Adrenal gland (tissue), 12 donors: ENCODE results near the gene GREM2. TPM values are rescaled to one million over a fixed set of nuclear protein-coding genes. Genes with fewer than 3 reads are reported as not detected.

Experiments used
- DNase-seq, 7 donors: peaks; one replicate each; pipeline ENCODE4 v3.0.0-alpha.2; 2019 to 2020
- H3K27ac ChIP-seq, 5 donors: fragments of 200-600 bp; sonication (generic) in 4 of 5; 1 replicate in 3 of 5; 2 replicates in 2 of 5; pipeline versions ENCODE4 v1.5.1 to v1.8.0; 2016 to 2020; ENCODE audit warnings: mild to moderate bottlenecking in 1 of 5
- H3K27me3 ChIP-seq: fragments of 200-600 bp; 2 replicates; pipeline ENCODE4 v1.8.0; 2021
- H3K36me3 ChIP-seq, 2 donors: fragments of 200-600 bp; replicated peaks in 1 of 2; 1 replicate in 1 of 2; 2 replicates in 1 of 2; pipeline versions ENCODE4 v1.5.1 to v1.8.0; 2018 to 2022
- H3K4me1 ChIP-seq, 2 donors: fragments of 200-600 bp; replicated peaks in 1 of 2; 1 replicate in 1 of 2; 2 replicates in 1 of 2; pipeline versions ENCODE4 v1.5.1 to v1.8.0; 2018 to 2021
- H3K4me3 ChIP-seq, 4 donors: fragments of 200-600 bp; sonication (generic) in 3 of 4; one replicate each; pipeline ENCODE4 v1.5.1; 2016 to 2018
- H3K9me3 ChIP-seq, 3 donors: fragments of 200-600 bp; sonication (generic) in 1 of 3; replicated peaks in 1 of 3; 1 replicate in 2 of 3; 2 replicates in 1 of 3; pipeline versions ENCODE4 v1.5.1 to v1.8.0; 2016 to 2021
- CTCF ChIP-seq, 6 experiments: fragments of 450-650 bp in 4 of 6; fragments of 200-600 bp in 2 of 6; sonication (generic) in 1 of 6; IDR thresholded peaks; 1 replicate in 5 of 6; 2 replicates in 1 of 6; pipeline versions ENCODE4 v1.5.1 to v1.8.0; 2016 to 2021; ENCODE audit warnings: antibody characterized with exemption in 6 of 6, mild to moderate bottlenecking in 2 of 6, moderate library complexity in 1 of 6
- POLR2A ChIP-seq, 2 donors: fragments of 450-650 bp; IDR thresholded peaks; one replicate each; pipeline ENCODE4 v1.6.1; 2017; ENCODE audit warnings: antibody characterized with exemption in 2 of 2, mild to moderate bottlenecking in 2 of 2, moderate library complexity in 1 of 2
- WGBS, 4 donors: extraction: QIAGEN DNeasy Blood & Tissue Kit in 2 of 4; methylation state at CpG; one replicate each; pipeline versions ENCODE4 v1.1.5 to v1.1.7; 2013 to 2017; 5-methylcytosine and 5-hydroxymethylcytosine counted together
- intact Hi-C, 2 donors: fragments of 100-400 bp; cut with DNase I; formaldehyde crosslinking; loops; one replicate each; pipeline versions ENCODE4 v1.14.1 to v1.15.0; 2022 to 2023
- polyA plus RNA-seq, 3 donors: library from polyadenylated mRNA; stranded (reverse); fragments of 200-250 nt in 2 of 3; fragments of 350-450 nt in 1 of 3; fragmentation: Illumina TruSeq in 1 of 3; extraction: RNeasy Lipid Tissue Mini Kit (QIAGEN cat#74804) in 1 of 3; gene quantifications; one replicate each; pipeline ENCODE4 v1.2.3, GENCODE V29; 2013 to 2014
- total RNA-seq, 9 donors: library from RNA; depleted of rRNA in 4 of 9; stranded (reverse); fragments of >200 nt in 4 of 9; fragments of 120-200 nt in 1 of 9; fragmentation: NEBNext Ultra II Directional in 1 of 9; extraction: Animal tissue kit (Norgen Biotek cat#: 25700) in 1 of 9; gene quantifications; one replicate each; pipeline versions ENCODE4 v1.1.0 to v1.2.4, GENCODE V29; 2013 to 2023
- donor health status: healthy with polysubstance abuse.
- donor health status: Bipolar disorder and iron deficiency.
- donor health status: DM: yes; HTN: yes; CAD: no.
- donor health status: DM: no; HTN: no; CAD: no.
- donor health status: DM: no; HTN: no; CAD: no.
- donor health status: DM: yes; HTN: yes; CAD: no.

GREM2 gene
- total and polyA plus RNA-seq, 12 donors = 0.39 to 3.2 (median 0.68) TPM

GRCh38 chr1:240577095-240577494 lies 34.9 kb downstream of the GREM2 start:
- TF ChIP-seq POLR2A (IDR thresholded peaks at IDR 0.05) (no peak), CTCF (IDR thresholded peaks at IDR 0.05) (no peak)
- no peaks in the 10 kb centered on the region for H3K4me1 ChIP-seq
- intact Hi-C loops = no loop called here
- no peaks in the 10 kb centered on the region for H3K27me3 ChIP-seq
- H3K36me3 ChIP-seq = no peaks in the 10 kb centered on the region
- WGBS, 4 donors = 83 to 86% (median 84%) methylated on average over 5 of the region's 5 CpGs
- no peaks in the 10 kb centered on the region for H3K9me3 ChIP-seq
- H3K27ac ChIP-seq = no peak overlapping the region
- no peak overlapping the region for H3K4me3 ChIP-seq
- DNase-seq = no peak

- Histone ChIP-seq H3K4me1 (no peaks in the 10 kb centered on the region), H3K9me3 (no peaks in the 10 kb centered on the region), H3K36me3 (no peaks in the 10 kb centered on the region), H3K27ac (peak overlapping the region in 2 of 5 donors; percentile 2 to 12), H3K27me3 (no peaks in the 10 kb centered on the region), H3K4me3 (peak overlapping the region in 1 of 4 donors; percentile 45)
- intact Hi-C loops = no loop called here
- DNase-seq = peak in 1 of 7 donors; percentile 4
- TF ChIP-seq POLR2A (IDR thresholded peaks at IDR 0.05) (no peak), CTCF (IDR thresholded peaks at IDR 0.05) (no peak)
- 44 to 53% (median 48%) methylated on average over 9 of the region's 9 CpGs for WGBS, 4 donors
Observed at GRCh38 chr1:240575981-240576662, 35.8 kb downstream of the GREM2 start.

- Histone ChIP-seq H3K4me3 (no peak overlapping the region), H3K4me1 (no peaks in the 10 kb centered on the region), H3K27me3 (no peaks in the 10 kb centered on the region), H3K27ac (no peak overlapping the region), H3K9me3 (no peaks in the 10 kb centered on the region), H3K36me3 (no peaks in the 10 kb centered on the region)
- DNase-seq = no peak
- WGBS, 4 donors = 54 to 74% (median 64%) methylated on average over 1 of the region's 1 CpG
- TF ChIP-seq CTCF (IDR thresholded peaks at IDR 0.05) (no peak), POLR2A (IDR thresholded peaks at IDR 0.05) (no peak)
- intact Hi-C loops = no loop called here
Observed at GRCh38 chr1:240572328-240572727, 39.6 kb downstream of the GREM2 start.

GRCh38 chr1:240571782-240572181 lies 40.2 kb downstream of the GREM2 start:
- no peak overlapping the region for H3K4me3 ChIP-seq
- no peak for DNase-seq
- no peaks in the 10 kb centered on the region for H3K9me3 ChIP-seq
- no peak for TF ChIP-seq CTCF (IDR thresholded peaks at IDR 0.05)
- no peak for TF ChIP-seq POLR2A (IDR thresholded peaks at IDR 0.05)
- H3K27ac ChIP-seq = no peak overlapping the region
- H3K4me1 ChIP-seq = no peaks in the 10 kb centered on the region
- intact Hi-C loops = no loop called here
- H3K36me3 ChIP-seq = no peaks in the 10 kb centered on the region
- 62 to 75% (median 74%) methylated on average over 5 of the region's 5 CpGs for WGBS, 4 donors
- no peaks in the 10 kb centered on the region for H3K27me3 ChIP-seq
